BLaER1 (cell line): Measurements from ENCODE around the gene CRPPA.
"Not testable (repeated sequence)": the region's sequence is repeated elsewhere in the genome, so short reads cannot be mapped to it uniquely, and the experiment has no call there.

Experiments
- H3K27ac ChIP-seq: shearing (Covaris generic); formaldehyde crosslinking; 2 replicates; pipeline ENCODE4 v1.8.1; 2022
- H3K27me3 ChIP-seq: shearing (Covaris generic); formaldehyde crosslinking; 2 replicates; pipeline ENCODE4 v1.8.1; 2022
- H3K36me3 ChIP-seq: shearing (Covaris generic); formaldehyde crosslinking; 2 replicates; pipeline ENCODE4 v1.8.1; 2022
- H3K4me1 ChIP-seq: shearing (Covaris generic); formaldehyde crosslinking; 2 replicates; pipeline ENCODE4 v1.8.1; 2022
- H3K4me2 ChIP-seq: shearing (Covaris generic); formaldehyde crosslinking; 2 replicates; pipeline ENCODE4 v1.8.1; 2022
- H3K4me3 ChIP-seq: shearing (Covaris generic); formaldehyde crosslinking; 2 replicates; pipeline ENCODE4 v1.8.1; 2022
- H3K9ac ChIP-seq: shearing (Covaris generic); formaldehyde crosslinking; 2 replicates; pipeline ENCODE4 v1.8.1; 2022
- H3K9me3 ChIP-seq: shearing (Covaris generic); formaldehyde crosslinking; 2 replicates; pipeline ENCODE4 v1.8.1; 2022
- H4K20me1 ChIP-seq: shearing (Covaris generic); formaldehyde crosslinking; 2 replicates; pipeline ENCODE4 v1.8.1; 2022
- Cebpa-rat ChIP-seq: shearing (Covaris generic); IDR thresholded peaks from 2 replicates; pipeline ENCODE4 v1.8.1; 2022

The CRPPA gene

GRCh38 chr7:16421333-16422102 lies at the start of gene CRPPA:
Gene CRPPA (minus strand): TSS chr7:16421538. CDS start chr7:16421322, 216 bp downstream.
- Histone ChIP-seq H3K36me3 (no peaks in the 10 kb centered on the region), H3K4me2 (peak within 1 kb of the TSS; percentile 82)

GRCh38 chr7:16465469-16466361 lies 44.4 kb upstream of the CRPPA start, which contains the start of gene SOSTDC1:
Gene SOSTDC1 (minus strand): TSS chr7:16465738. CDS start chr7:16465668, 70 bp downstream.
- Histone ChIP-seq H3K4me2 (no peak within 1 kb of the TSS), H3K4me1 (no peaks in the 10 kb centered on the region), H3K9ac (no peak within 1 kb of the TSS), H3K36me3 (no peaks in the 10 kb centered on the region), H3K27me3 (no peaks in the 10 kb centered on the region), H3K9me3 (no peaks in the 10 kb centered on the region), H3K27ac (no peak within 1 kb of the TSS), H3K4me3 (no peak within 1 kb of the TSS), H4K20me1 (no peaks in the 10 kb centered on the region)
- no peak for TF ChIP-seq Cebpa-rat

More at GRCh38 chr7:16421333-16422102, at the start of gene CRPPA:
- Histone ChIP-seq H4K20me1 (no peaks in the 10 kb centered on the region), H3K27me3 (no peaks in the 10 kb centered on the region), H3K9me3 (no peaks in the 10 kb centered on the region), H3K9ac (peak within 1 kb of the TSS; percentile 87), H3K27ac (peak within 1 kb of the TSS; percentile 89), H3K4me3 (peak within 1 kb of the TSS; percentile 79), H3K4me1 (peaks cover 23% of the 10 kb centered on the region)
- TF ChIP-seq Cebpa-rat, result no peak

GRCh38 chr7:16463949-16464715 lies 42.8 kb upstream of the CRPPA start:
- no peaks in the 10 kb centered on the region for H4K20me1 ChIP-seq
- H3K4me1 ChIP-seq, result no peaks in the 10 kb centered on the region
- no peaks in the 10 kb centered on the region for H3K9me3 ChIP-seq
- no peaks in the 10 kb centered on the region for H3K27me3 ChIP-seq
- TF ChIP-seq Cebpa-rat, result no peak
- H3K9ac ChIP-seq, result no peak overlapping the region
- H3K36me3 ChIP-seq, result no peaks in the 10 kb centered on the region
- H3K4me2 ChIP-seq, result no peak overlapping the region
- H3K27ac ChIP-seq, result no peak overlapping the region
- no peak overlapping the region for H3K4me3 ChIP-seq

- no peaks in the 10 kb centered on the region for H3K36me3 ChIP-seq
- no peaks in the 10 kb centered on the region for H4K20me1 ChIP-seq
- no peak overlapping the region for H3K4me3 ChIP-seq
- TF ChIP-seq Cebpa-rat, result no peak
- H3K27ac ChIP-seq, result no peak overlapping the region
- no peaks in the 10 kb centered on the region for H3K9me3 ChIP-seq
- H3K4me1 ChIP-seq, result no peaks in the 10 kb centered on the region
- H3K9ac ChIP-seq, result no peak overlapping the region
- H3K4me2 ChIP-seq, result no peak overlapping the region
- no peaks in the 10 kb centered on the region for H3K27me3 ChIP-seq
Measured at GRCh38 chr7:16463520-16463919, 42.2 kb upstream of the CRPPA start.

GRCh38 chr7:16462431-16462889 lies 41.1 kb upstream of the CRPPA start:
- no peak overlapping the region for H3K9ac ChIP-seq
- H3K36me3 ChIP-seq, result no peaks in the 10 kb centered on the region
- no peak overlapping the region for H3K4me3 ChIP-seq
- no peak for TF ChIP-seq Cebpa-rat
- no peaks in the 10 kb centered on the region for H3K9me3 ChIP-seq
- no peaks in the 10 kb centered on the region for H3K4me1 ChIP-seq
- H3K4me2 ChIP-seq, result no peak overlapping the region
- H4K20me1 ChIP-seq, result no peaks in the 10 kb centered on the region
- no peaks in the 10 kb centered on the region for H3K27me3 ChIP-seq
- H3K27ac ChIP-seq, result no peak overlapping the region

GRCh38 chr7:16460789-16461493 lies 39.6 kb upstream of the CRPPA start:
- no peaks in the 10 kb centered on the region for H4K20me1 ChIP-seq
- no peaks in the 10 kb centered on the region for H3K4me1 ChIP-seq
- no peak overlapping the region for H3K27ac ChIP-seq
- no peaks in the 10 kb centered on the region for H3K9me3 ChIP-seq
- H3K4me3 ChIP-seq, result no peak overlapping the region
- H3K27me3 ChIP-seq, result no peaks in the 10 kb centered on the region
- no peak overlapping the region for H3K9ac ChIP-seq
- TF ChIP-seq Cebpa-rat, result no peak
- H3K36me3 ChIP-seq, result no peaks in the 10 kb centered on the region
- H3K4me2 ChIP-seq, result no peak overlapping the region

GRCh38 chr7:16456303-16456702 lies 35.0 kb upstream of the CRPPA start:
- H3K4me1 ChIP-seq, H3K27ac ChIP-seq, H3K36me3 ChIP-seq, H3K27me3 ChIP-seq, H3K4me3 ChIP-seq, H4K20me1 ChIP-seq, H3K4me2 ChIP-seq, H3K9ac ChIP-seq, H3K9me3 ChIP-seq: not testable (repeated sequence)

GRCh38 chr7:16455591-16455990 lies 34.3 kb upstream of the CRPPA start:
- Histone ChIP-seq H3K9me3 (no peaks in the 10 kb centered on the region), H3K27me3 (no peaks in the 10 kb centered on the region), H3K9ac (no peak overlapping the region), H3K4me2 (no peak overlapping the region), H3K4me1 (peaks cover 4% of the 10 kb centered on the region; the same call in 1 of the 2 replicates), H4K20me1 (no peaks in the 10 kb centered on the region), H3K27ac (no peak overlapping the region), H3K4me3 (no peak overlapping the region), H3K36me3 (no peaks in the 10 kb centered on the region)
- no peak for TF ChIP-seq Cebpa-rat

GRCh38 chr7:16450366-16450765 lies 29.0 kb upstream of the CRPPA start:
- TF ChIP-seq Cebpa-rat, result no peak
- H3K27ac ChIP-seq, result no peak overlapping the region
- no peak overlapping the region for H3K4me2 ChIP-seq

More at GRCh38 chr7:16450366-16450765, 29.0 kb upstream of the CRPPA start:
- no peak overlapping the region for H3K9ac ChIP-seq
- peaks cover 4% of the 10 kb centered on the region; the same call in 1 of the 2 replicates for H3K4me1 ChIP-seq
- H3K9me3 ChIP-seq, result no peaks in the 10 kb centered on the region
- no peaks in the 10 kb centered on the region for H3K27me3 ChIP-seq
- no peaks in the 10 kb centered on the region for H3K36me3 ChIP-seq
- no peaks in the 10 kb centered on the region for H4K20me1 ChIP-seq
- H3K4me3 ChIP-seq, result no peak overlapping the region
